SK-N-MC (cell line): ENCODE data around the gene PSTPIP1.

Source experiments
- EZH2 ChIP-seq: fragments of 200-600 bp; sonication (generic); IDR thresholded peaks from one replicate; pipeline ENCODE4 v1.6.1; 2017; ENCODE audit warnings: antibody characterized with exemption
- FOXP2 ChIP-seq: optimal IDR thresholded peaks from 2 replicates; pipeline ENCODE3; 2011; ENCODE audit warnings: mild to moderate bottlenecking, moderate library complexity; ENCODE audit not compliant: insufficient read depth; ENCODE audit errors: extremely low read length, control extremely low read depth
- POLR2AphosphoS5 ChIP-seq: IDR thresholded peaks from 2 replicates; pipeline ENCODE4 v1.6.1; 2012; ENCODE audit warnings: mild to moderate bottlenecking, low read depth, low read length, borderline replicate concordance

DNA sequence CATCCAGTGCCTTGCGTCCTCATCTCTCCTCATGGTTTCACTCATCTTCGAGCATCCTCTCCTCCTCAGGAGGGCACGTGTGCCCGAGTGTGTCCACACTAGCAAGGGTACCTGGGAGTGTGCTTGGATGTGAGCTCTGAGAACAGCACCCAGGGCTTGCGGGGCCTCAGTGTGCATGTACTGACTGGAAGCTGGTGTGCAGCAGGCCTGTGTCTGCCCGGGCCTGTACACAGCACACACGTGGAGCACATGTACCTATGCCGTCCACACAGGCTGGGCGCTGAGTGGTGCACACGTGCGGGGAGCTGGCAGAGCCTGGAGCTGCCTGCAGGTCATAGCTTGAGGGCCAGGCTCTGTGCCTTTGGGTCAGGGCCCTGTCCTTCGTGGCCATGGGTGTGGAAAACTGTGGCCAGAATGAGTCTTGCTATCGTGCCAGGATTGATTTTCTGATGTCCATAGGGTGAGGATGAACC lies 41.1 kb downstream of the PSTPIP1 start:
- TF ChIP-seq POLR2AphosphoS5: no peak; the same call in 1 of the 2 replicates
- TF ChIP-seq FOXP2: no peak
- TF ChIP-seq EZH2: no peak
